ENCODE data around the gene LARP4B. TPM values are rescaled to one million over a fixed set of nuclear protein-coding genes. Genes with fewer than 3 reads are reported as not detected.

The LARP4B gene
- total RNA-seq, 1 donor from 2014 or later = 78.3 TPM

DNA sequence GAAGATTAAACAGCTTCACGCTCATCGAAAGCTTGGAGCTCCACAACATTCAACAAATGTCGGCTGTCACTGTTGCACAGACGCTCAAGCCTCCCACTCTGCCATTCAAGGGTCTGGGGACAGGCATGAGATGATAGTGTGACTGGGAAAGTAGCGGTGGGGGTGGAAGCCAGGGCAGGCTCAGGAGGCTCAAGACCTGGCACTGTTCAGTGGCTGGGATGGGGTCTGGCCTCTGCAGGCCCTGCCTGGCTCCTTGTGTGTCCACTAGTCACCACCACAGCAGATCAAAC is 43.2 kb upstream of the LARP4B start:
- DNase-seq (ENCODE audit: extremely low spot score in 2 of 2) = no peak
- H3K4me1 ChIP-seq = peaks cover 9% of the 10 kb centered on the region
- TF ChIP-seq POLR2A (IDR thresholded peaks at IDR 0.05) (no peak), POLR2AphosphoS5 (IDR thresholded peaks at IDR 0.05; ENCODE audit: insufficient read depth in 1 of 2, low read depth in 1 of 2) (no peak)
- TF ChIP-seq, protein P1, sequence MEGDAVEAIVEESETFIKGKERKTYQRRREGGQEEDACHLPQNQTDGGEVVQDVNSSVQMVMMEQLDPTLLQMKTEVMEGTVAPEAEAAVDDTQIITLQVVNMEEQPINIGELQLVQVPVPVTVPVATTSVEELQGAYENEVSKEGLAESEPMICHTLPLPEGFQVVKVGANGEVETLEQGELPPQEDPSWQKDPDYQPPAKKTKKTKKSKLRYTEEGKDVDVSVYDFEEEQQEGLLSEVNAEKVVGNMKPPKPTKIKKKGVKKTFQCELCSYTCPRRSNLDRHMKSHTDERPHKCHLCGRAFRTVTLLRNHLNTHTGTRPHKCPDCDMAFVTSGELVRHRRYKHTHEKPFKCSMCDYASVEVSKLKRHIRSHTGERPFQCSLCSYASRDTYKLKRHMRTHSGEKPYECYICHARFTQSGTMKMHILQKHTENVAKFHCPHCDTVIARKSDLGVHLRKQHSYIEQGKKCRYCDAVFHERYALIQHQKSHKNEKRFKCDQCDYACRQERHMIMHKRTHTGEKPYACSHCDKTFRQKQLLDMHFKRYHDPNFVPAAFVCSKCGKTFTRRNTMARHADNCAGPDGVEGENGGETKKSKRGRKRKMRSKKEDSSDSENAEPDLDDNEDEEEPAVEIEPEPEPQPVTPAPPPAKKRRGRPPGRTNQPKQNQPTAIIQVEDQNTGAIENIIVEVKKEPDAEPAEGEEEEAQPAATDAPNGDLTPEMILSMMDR (IDR thresholded peaks at IDR 0.05) = no peak
- intact Hi-C loops (cut with DNase I) = no loop called here
- H3K27me3 ChIP-seq = no peaks in the 10 kb centered on the region
- H3K9me3 ChIP-seq = peaks cover 7% of the 10 kb centered on the region
- no peak overlapping the region for H3K4me3 ChIP-seq
- no peaks in the 10 kb centered on the region for H3K36me3 ChIP-seq
- no peak overlapping the region for H3K27ac ChIP-seq

DNA sequence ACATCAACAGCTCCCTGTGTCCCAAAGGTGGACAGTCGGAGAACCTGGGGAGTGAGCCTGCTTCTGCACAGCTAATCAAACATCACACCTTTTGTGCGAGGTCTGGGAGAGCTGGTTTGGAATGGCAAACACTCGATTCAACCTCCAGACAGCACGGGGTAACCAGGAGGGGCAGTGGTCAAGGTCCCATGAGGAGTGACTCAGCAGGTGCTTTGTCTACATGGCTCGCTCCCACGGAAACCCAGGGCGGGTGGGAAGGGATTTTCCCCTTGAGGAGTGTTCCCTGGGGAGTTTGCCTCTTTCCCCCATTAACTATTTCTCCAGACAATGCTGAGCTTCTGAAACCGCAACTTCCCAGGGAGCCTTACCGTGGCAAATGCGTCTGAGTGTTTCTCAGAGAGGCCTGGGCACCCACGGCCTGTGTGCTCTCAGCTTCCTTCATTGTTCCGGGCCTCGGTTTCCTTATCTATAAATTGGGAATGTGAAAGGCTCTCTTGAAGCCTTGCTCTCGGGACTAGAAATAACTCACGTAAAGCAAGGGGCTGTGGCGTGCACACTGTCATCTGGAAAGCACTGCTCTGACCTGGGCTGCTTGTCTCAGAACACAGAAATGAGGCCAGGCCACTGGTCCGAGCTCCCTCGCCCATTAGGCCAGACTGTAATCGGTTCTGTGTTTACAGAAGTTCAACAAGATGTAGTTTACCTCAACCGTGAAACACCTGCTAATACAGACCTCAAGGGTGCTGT is 42.7 kb upstream of the LARP4B start:
- no peak for DNase-seq (ENCODE audit: extremely low spot score in 2 of 2)
- H3K27ac ChIP-seq = no peak overlapping the region
- TF ChIP-seq, protein P1 (IDR thresholded peaks at IDR 0.05) = no peak
- TF ChIP-seq POLR2A (IDR thresholded peaks at IDR 0.05) (no peak), POLR2AphosphoS5 (IDR thresholded peaks at IDR 0.05; ENCODE audit: insufficient read depth in 1 of 2, low read depth in 1 of 2) (no peak)
- H3K4me1 ChIP-seq = peaks cover 9% of the 10 kb centered on the region
- H3K9me3 ChIP-seq = peaks cover 7% of the 10 kb centered on the region
- H3K27me3 ChIP-seq = no peaks in the 10 kb centered on the region
- intact Hi-C loops (cut with DNase I) = no loop called here
- H3K36me3 ChIP-seq = no peaks in the 10 kb centered on the region
- H3K4me3 ChIP-seq = no peak overlapping the region

GRCh38 chr10:972763-973162 is 41.3 kb upstream of the LARP4B start:
- DNase-seq (ENCODE audit: extremely low spot score in 2 of 2) = no peak
- no peak overlapping the region for H3K4me3 ChIP-seq
- intact Hi-C loops (cut with DNase I) = no loop called here
- H3K4me1 ChIP-seq = peaks cover 9% of the 10 kb centered on the region
- H3K9me3 ChIP-seq = no peaks in the 10 kb centered on the region
- TF ChIP-seq, protein P1 (IDR thresholded peaks at IDR 0.05) = no peak
- TF ChIP-seq POLR2AphosphoS5 (IDR thresholded peaks at IDR 0.05; ENCODE audit: insufficient read depth in 1 of 2, low read depth in 1 of 2) (no peak), POLR2A (IDR thresholded peaks at IDR 0.05) (no peak)
- H3K36me3 ChIP-seq = no peaks in the 10 kb centered on the region
- no peak overlapping the region for H3K27ac ChIP-seq
- H3K27me3 ChIP-seq = no peaks in the 10 kb centered on the region

DNA sequence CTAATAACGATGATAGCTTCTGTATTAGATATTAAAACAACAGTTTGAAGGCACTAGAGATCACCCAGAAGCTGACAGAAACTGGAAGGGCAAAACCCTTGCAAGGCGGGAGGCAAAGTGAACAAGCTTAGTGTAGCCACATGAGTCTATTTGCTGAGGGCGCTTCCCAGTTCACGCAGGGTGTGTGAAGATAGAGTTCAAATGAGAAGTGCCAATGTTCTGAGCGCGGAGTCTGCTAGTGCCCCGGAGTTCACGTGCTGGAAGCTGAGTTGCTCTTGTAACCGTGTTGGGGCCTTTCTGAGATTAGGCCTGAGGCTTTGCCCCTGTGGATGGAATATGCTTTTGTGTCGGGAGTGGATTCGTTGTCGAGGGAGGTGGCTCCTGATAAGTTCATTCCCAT is 40.1 kb upstream of the LARP4B start:
- TF ChIP-seq POLR2A (IDR thresholded peaks at IDR 0.05) (no peak), POLR2AphosphoS5 (IDR thresholded peaks at IDR 0.05; ENCODE audit: insufficient read depth in 1 of 2, low read depth in 1 of 2) (no peak)
- TF ChIP-seq, protein P1 (IDR thresholded peaks at IDR 0.05) = no peak
- Histone ChIP-seq H3K27ac (no peak overlapping the region), H3K27me3 (no peaks in the 10 kb centered on the region), H3K36me3 (no peaks in the 10 kb centered on the region), H3K9me3 (no peaks in the 10 kb centered on the region), H3K4me1 (peaks cover 9% of the 10 kb centered on the region), H3K4me3 (no peak overlapping the region)
- no peak for DNase-seq (ENCODE audit: extremely low spot score in 2 of 2)
- intact Hi-C loops (cut with DNase I) = no loop called here

GRCh38 chr10:971150-971542 is 39.6 kb upstream of the LARP4B start:
- H3K4me1 ChIP-seq = peaks cover 9% of the 10 kb centered on the region
- H3K9me3 ChIP-seq = no peaks in the 10 kb centered on the region
- H3K36me3 ChIP-seq = no peaks in the 10 kb centered on the region
- intact Hi-C loops (cut with DNase I) = no loop called here
- TF ChIP-seq POLR2A (IDR thresholded peaks at IDR 0.05) = no peak
- TF ChIP-seq, protein P1 (IDR thresholded peaks at IDR 0.05) = no peak
- no peak for TF ChIP-seq POLR2AphosphoS5 (IDR thresholded peaks at IDR 0.05; ENCODE audit: insufficient read depth in 1 of 2, low read depth in 1 of 2)
- H3K27ac ChIP-seq = peak overlapping the region; percentile 41
- no peak for DNase-seq (ENCODE audit: extremely low spot score in 2 of 2)
- H3K27me3 ChIP-seq = no peaks in the 10 kb centered on the region
- no peak overlapping the region for H3K4me3 ChIP-seq

Measured in vagina (tissue), 2 donors.